Effector CD4-positive, alpha-beta T cell (primary cell): Measurements from ENCODE around the gene AK5.
A peak's percentile ranks its signal among the peaks of the same experiment; 100 is the strongest.

Experiments
- DNase-seq: peaks from one replicate; pipeline ENCODE4 v3.0.0-alpha.2; 2020
- total RNA-seq: gene quantifications from one replicate; lab custom pipeline; 2026; lab: John Stamatoyannopoulos, UW

The AK5 gene
- total RNA-seq: 29.6 reads per million, percentile 56 among the genes with 10 or more reads in this experiment

GRCh38 chr1:77281491-77282186 is at the start of gene AK5:
Gene AK5, plus strand, starts transcription at chr1:77282019. Its CDS starts 295 bp downstream, at chr1:77282314.
- peak; percentile 27 for DNase-seq

GRCh38 chr1:77232829-77233228 is 49.0 kb upstream of the AK5 start:
- no peak for DNase-seq

GRCh38 chr1:77234096-77234495 is 47.7 kb upstream of the AK5 start:
- no peak for DNase-seq

GRCh38 chr1:77234943-77235342 is 46.9 kb upstream of the AK5 start:
- DNase-seq: no peak

GRCh38 chr1:77238462-77238861 is 43.4 kb upstream of the AK5 start:
- no peak for DNase-seq

GRCh38 chr1:77239311-77239710 is 42.5 kb upstream of the AK5 start:
- no peak for DNase-seq

GRCh38 chr1:77245830-77246229 is 36.0 kb upstream of the AK5 start:
- DNase-seq: no peak

- no peak for DNase-seq
Measured at GRCh38 chr1:77250126-77250525, 31.7 kb upstream of the AK5 start.

- DNase-seq: no peak
Measured at GRCh38 chr1:77253211-77253610, 28.6 kb upstream of the AK5 start.

- no peak for DNase-seq
Measured at GRCh38 chr1:77263708-77264107, 18.1 kb upstream of the AK5 start.

- DNase-seq: no peak
Measured at GRCh38 chr1:77265180-77265579, 16.6 kb upstream of the AK5 start.

- DNase-seq: no peak
Measured at GRCh38 chr1:77267035-77267434, 14.8 kb upstream of the AK5 start.

- DNase-seq: no peak
Measured at GRCh38 chr1:77271852-77272580, 9.8 kb upstream of the AK5 start.

- no peak for DNase-seq
Measured at GRCh38 chr1:77273891-77274290, 7.9 kb upstream of the AK5 start.

GRCh38 chr1:77275194-77275593 is 6.6 kb upstream of the AK5 start:
- DNase-seq: no peak

GRCh38 chr1:77276941-77277340 is 4.9 kb upstream of the AK5 start:
- no peak for DNase-seq

- no peak for DNase-seq
Measured at GRCh38 chr1:77279929-77280328, 1.9 kb upstream of the AK5 start.

GRCh38 chr1:77280962-77281361 is 857 bp upstream of the AK5 start:
- DNase-seq: no peak

GRCh38 chr1:77282187-77282865 is 507 bp downstream of the AK5 start:
- DNase-seq: peak; percentile 11

GRCh38 chr1:77282866-77283539 is 1.2 kb downstream of the AK5 start:
- no peak for DNase-seq

GRCh38 chr1:77283701-77284425 is 2.0 kb downstream of the AK5 start:
- DNase-seq: no peak

GRCh38 chr1:77287535-77287934 is 5.7 kb downstream of the AK5 start:
- DNase-seq: no peak

GRCh38 chr1:77288275-77288674 is 6.5 kb downstream of the AK5 start:
- DNase-seq: no peak
